Measurements from ENCODE around the gene IGFN1. TPM values are rescaled to one million over a fixed set of nuclear protein-coding genes. Genes with fewer than 3 reads are reported as not detected.
A peak's percentile ranks its signal among the peaks of the same experiment; 100 is the strongest.

IGFN1 gene
- total RNA-seq, 1 donor from 2014 or later, result 0.86 TPM

- no peak for DNase-seq (ENCODE audit: low read depth)
- TF ChIP-seq, protein P1, sequence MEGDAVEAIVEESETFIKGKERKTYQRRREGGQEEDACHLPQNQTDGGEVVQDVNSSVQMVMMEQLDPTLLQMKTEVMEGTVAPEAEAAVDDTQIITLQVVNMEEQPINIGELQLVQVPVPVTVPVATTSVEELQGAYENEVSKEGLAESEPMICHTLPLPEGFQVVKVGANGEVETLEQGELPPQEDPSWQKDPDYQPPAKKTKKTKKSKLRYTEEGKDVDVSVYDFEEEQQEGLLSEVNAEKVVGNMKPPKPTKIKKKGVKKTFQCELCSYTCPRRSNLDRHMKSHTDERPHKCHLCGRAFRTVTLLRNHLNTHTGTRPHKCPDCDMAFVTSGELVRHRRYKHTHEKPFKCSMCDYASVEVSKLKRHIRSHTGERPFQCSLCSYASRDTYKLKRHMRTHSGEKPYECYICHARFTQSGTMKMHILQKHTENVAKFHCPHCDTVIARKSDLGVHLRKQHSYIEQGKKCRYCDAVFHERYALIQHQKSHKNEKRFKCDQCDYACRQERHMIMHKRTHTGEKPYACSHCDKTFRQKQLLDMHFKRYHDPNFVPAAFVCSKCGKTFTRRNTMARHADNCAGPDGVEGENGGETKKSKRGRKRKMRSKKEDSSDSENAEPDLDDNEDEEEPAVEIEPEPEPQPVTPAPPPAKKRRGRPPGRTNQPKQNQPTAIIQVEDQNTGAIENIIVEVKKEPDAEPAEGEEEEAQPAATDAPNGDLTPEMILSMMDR (conservative IDR thresholded peaks at IDR 0.05; ENCODE audit: low read depth, low read length), result peak; percentile 37
- peak overlapping the region; percentile 61 for H3K4me3 ChIP-seq (ENCODE audit: low read depth, low read length)
Measured at GRCh38 chr1:201171063-201172036, 19.3 kb upstream of the IGFN1 start.

GRCh38 chr1:201172326-201172725, 18.3 kb upstream of the IGFN1 start:
- TF ChIP-seq, protein P1 (conservative IDR thresholded peaks at IDR 0.05; ENCODE audit: low read depth, low read length), result no peak
- DNase-seq (ENCODE audit: low read depth), result no peak
- no peak overlapping the region for H3K4me3 ChIP-seq (ENCODE audit: low read depth, low read length)

DNA sequence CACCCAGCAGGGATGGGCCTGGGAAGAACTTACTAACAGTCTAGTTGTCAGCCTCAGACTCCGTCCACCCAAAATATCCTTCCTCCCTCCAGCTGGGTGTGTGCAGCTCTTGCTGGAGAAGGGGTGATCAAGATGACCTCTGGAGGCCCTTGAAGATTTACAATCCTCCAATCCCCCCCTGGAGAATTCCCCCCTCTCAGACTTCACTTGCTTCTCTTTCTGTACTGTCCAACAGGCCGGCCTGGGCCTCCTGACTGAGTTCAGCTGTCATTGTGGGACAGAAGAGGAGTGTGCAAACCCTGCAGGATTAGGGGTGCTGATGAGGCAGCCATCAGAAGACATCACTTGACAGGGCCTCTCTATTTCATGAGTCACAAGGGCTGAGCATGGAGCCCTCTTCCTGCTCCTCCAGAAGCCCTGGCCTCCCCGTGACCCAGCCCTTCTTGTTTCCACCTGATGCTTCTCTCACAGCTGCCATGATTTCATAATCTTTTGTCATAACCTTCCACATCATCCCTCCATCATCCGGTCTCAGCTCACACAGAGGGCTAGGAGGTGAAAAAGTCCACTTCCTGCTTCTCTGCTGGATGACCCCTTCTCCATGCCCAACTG, 17.5 kb upstream of the IGFN1 start:
- TF ChIP-seq, protein P1 (conservative IDR thresholded peaks at IDR 0.05; ENCODE audit: low read depth, low read length), result no peak
- no peak for DNase-seq (ENCODE audit: low read depth)
- no peak overlapping the region for H3K4me3 ChIP-seq (ENCODE audit: low read depth, low read length)

- no peak for DNase-seq (ENCODE audit: low read depth)
- H3K4me3 ChIP-seq (ENCODE audit: low read depth, low read length), result no peak overlapping the region
- TF ChIP-seq, protein P1 (conservative IDR thresholded peaks at IDR 0.05; ENCODE audit: low read depth, low read length), result no peak
Measured at GRCh38 chr1:201173736-201174135, 16.9 kb upstream of the IGFN1 start.

DNA sequence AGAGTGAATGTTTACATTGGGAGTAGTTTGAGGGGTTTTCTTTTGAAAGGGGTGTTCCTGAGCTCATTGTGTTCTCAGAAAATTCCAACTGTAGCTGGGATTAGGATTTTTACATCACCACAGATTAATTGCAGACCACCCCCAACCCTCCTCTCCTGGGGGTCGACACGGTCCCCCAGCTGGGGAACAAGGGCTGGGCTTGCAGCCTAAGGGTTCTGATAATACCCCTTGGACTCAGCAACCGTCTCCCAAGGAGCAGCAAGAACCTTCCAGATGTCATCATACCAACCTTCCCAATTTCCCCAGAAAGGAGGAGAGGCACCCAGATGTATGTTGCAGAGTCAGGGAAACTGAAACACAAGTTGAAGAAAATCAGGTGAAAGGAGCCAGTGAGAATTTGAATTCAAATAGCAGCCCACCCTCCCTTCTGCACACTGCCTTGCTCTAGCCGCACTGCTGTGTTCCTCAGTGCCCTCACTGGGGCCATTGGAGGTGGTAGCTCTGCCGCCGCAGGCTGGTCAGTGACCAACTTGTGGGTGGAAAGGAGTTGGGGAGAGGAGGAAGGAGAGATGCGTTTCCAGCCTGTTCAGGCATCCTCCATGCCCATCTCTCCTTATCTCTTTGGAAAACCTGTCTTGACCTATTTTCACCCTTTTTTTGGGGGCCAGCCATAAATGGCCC, 14.7 kb upstream of the IGFN1 start:
- TF ChIP-seq, protein P1 (conservative IDR thresholded peaks at IDR 0.05; ENCODE audit: low read depth, low read length), result no peak

GRCh38 chr1:201176940-201177339, 13.7 kb upstream of the IGFN1 start:
- TF ChIP-seq, protein P1 (conservative IDR thresholded peaks at IDR 0.05; ENCODE audit: low read depth, low read length), result no peak
- H3K4me3 ChIP-seq (ENCODE audit: low read depth, low read length), result no peak overlapping the region
- DNase-seq (ENCODE audit: low read depth), result no peak

More for the DNA sequence above, 14.7 kb upstream of the IGFN1 start:
- DNase-seq (ENCODE audit: low read depth), result no peak
- H3K4me3 ChIP-seq (ENCODE audit: low read depth, low read length), result no peak overlapping the region
